HG03025 (cell line): ENCODE results near the gene SHC2.
"Not testable (repeated sequence)": the region's sequence is repeated elsewhere in the genome, so short reads cannot be mapped to it uniquely, and the experiment has no call there.

Experiments
- ATAC-seq: cut with Tn5 transposase; IDR thresholded peaks from one replicate; pipeline ENCODE4 v1.9.1; 2021; ENCODE audit warnings: mild to moderate bottlenecking, moderate library complexity; ENCODE audit not compliant: unreplicated experiment, low FRiP score

Gene SHC2

GRCh38 chr19:394857-395256 lies 66.0 kb downstream of the SHC2 start:
- ATAC-seq: not testable (repeated sequence)

- ATAC-seq: not testable (repeated sequence)
These were observed 67.3 kb downstream of the SHC2 start for GRCh38 chr19:393560-393959.

GRCh38 chr19:392375-392970 lies 68.4 kb downstream of the SHC2 start:
- no peak for ATAC-seq

GRCh38 chr19:391726-392374 lies 69.0 kb downstream of the SHC2 start:
- no peak for ATAC-seq

GRCh38 chr19:391207-391557 lies 69.7 kb downstream of the SHC2 start:
- ATAC-seq: no peak

GRCh38 chr19:390386-391206 lies 70.2 kb downstream of the SHC2 start:
- ATAC-seq: no peak

- ATAC-seq: no peak
These were observed 70.9 kb downstream of the SHC2 start for GRCh38 chr19:389935-390289.

GRCh38 chr19:389255-389934 lies 71.4 kb downstream of the SHC2 start:
- ATAC-seq: no peak

- ATAC-seq: no peak
These were observed 72.1 kb downstream of the SHC2 start for GRCh38 chr19:388691-389090.

GRCh38 chr19:387777-388176 lies 73.1 kb downstream of the SHC2 start:
- ATAC-seq: no peak

- not testable (repeated sequence) for ATAC-seq
These were observed 74.1 kb downstream of the SHC2 start for GRCh38 chr19:386632-387301.

- ATAC-seq: not testable (repeated sequence)
These were observed 74.6 kb downstream of the SHC2 start for GRCh38 chr19:386189-386588.

GRCh38 chr19:384799-385169 lies 76.0 kb downstream of the SHC2 start:
- ATAC-seq: no peak

GRCh38 chr19:383922-384798 lies 76.7 kb downstream of the SHC2 start:
- no peak for ATAC-seq

GRCh38 chr19:383040-383439 lies 77.8 kb downstream of the SHC2 start:
- ATAC-seq: no peak

- ATAC-seq: not testable (repeated sequence)
These were observed 78.3 kb downstream of the SHC2 start for GRCh38 chr19:382578-382977.

- ATAC-seq: not testable (repeated sequence)
These were observed 78.9 kb downstream of the SHC2 start for GRCh38 chr19:381901-382300.

- not testable (repeated sequence) for ATAC-seq
These were observed 80.1 kb downstream of the SHC2 start for GRCh38 chr19:380618-381219.

GRCh38 chr19:379796-380195 lies 81.0 kb downstream of the SHC2 start:
- no peak for ATAC-seq
